GM23338 (cell line): ENCODE data around the gene TIPRL. TPM values are rescaled to one million over a fixed set of nuclear protein-coding genes. Genes with fewer than 3 reads are reported as not detected.

Experiments
- ATAC-seq: fragments of 200-7000 bp; cut with Tn5 transposase; 3 replicates; pipeline ENCODE4 v1.9.1; 2020
- DNase-seq: peaks from one replicate; pipeline ENCODE4 v3.0.0-alpha.2; 2015; ENCODE audit warnings: low spot score
- H2AFZ ChIP-seq: fragments of 200-600 bp; sonication (generic); 2 replicates; pipeline ENCODE4 v1.8.0; 2016; ENCODE audit warnings: antibody characterized with exemption, mild to moderate bottlenecking, moderate library complexity
- H3F3A ChIP-seq: fragments of 200-600 bp; sonication (generic); replicated peaks from 2 replicates; pipeline ENCODE4 v1.8.0; 2017; ENCODE audit warnings: antibody characterized with exemption, mixed run types, low read depth
- H3K27ac ChIP-seq: fragments of 200-600 bp; sonication (generic); 2 replicates; pipeline ENCODE4 v1.6.1; 2016; ENCODE audit warnings: low read depth
- H3K27me3 ChIP-seq: fragments of 200-600 bp; sonication (generic); 2 replicates; pipeline ENCODE4 v1.8.0; 2016; ENCODE audit warnings: mild to moderate bottlenecking, mixed run types, moderate library complexity; ENCODE audit not compliant: insufficient read depth
- H3K36me3 ChIP-seq: fragments of 200-600 bp; sonication (generic); 2 replicates; pipeline ENCODE4 v1.8.0; 2016; ENCODE audit warnings: mild to moderate bottlenecking; ENCODE audit not compliant: insufficient read depth
- H3K4me1 ChIP-seq: fragments of 200-600 bp; sonication (generic); 2 replicates; pipeline ENCODE4 v1.8.0; 2016; ENCODE audit warnings: mild to moderate bottlenecking, moderate library complexity; ENCODE audit not compliant: insufficient read depth
- H3K4me2 ChIP-seq: fragments of 200-600 bp; sonication (generic); 2 replicates; pipeline ENCODE4 v1.7.1; 2017; ENCODE audit warnings: mixed run types
- H3K4me3 ChIP-seq: fragments of 200-600 bp; sonication (generic); 2 replicates; pipeline ENCODE4 v1.6.1; 2016; ENCODE audit warnings: mixed run types
- H3K79me2 ChIP-seq: fragments of 200-600 bp; sonication (generic); replicated peaks from 2 replicates; pipeline ENCODE4 v1.8.0; 2017; ENCODE audit warnings: mild to moderate bottlenecking; ENCODE audit not compliant: insufficient read depth
- H3K9me2 ChIP-seq: fragments of 200-600 bp; sonication (generic); 2 replicates; pipeline ENCODE4 v1.8.0; 2017; ENCODE audit not compliant: insufficient read depth
- H4K20me1 ChIP-seq: fragments of 200-600 bp; sonication (generic); replicated peaks from 2 replicates; pipeline ENCODE4 v1.8.0; 2017; ENCODE audit warnings: mild to moderate bottlenecking; ENCODE audit not compliant: insufficient read depth
- H3K27ac Mint-ChIP-seq: 2 replicates; pipeline ENCODE4 v1.8.0; 2020; ENCODE audit warnings: inconsistent platforms, mild to moderate bottlenecking, moderate library complexity, mixed read lengths
- H3K27me3 Mint-ChIP-seq: 3 replicates; pipeline ENCODE4 v1.8.0; 2022; ENCODE audit warnings: low read depth, mild to moderate bottlenecking, moderate library complexity, mixed read lengths, inconsistent platforms; ENCODE audit not compliant: insufficient read depth, poor library complexity
- H3K36me3 Mint-ChIP-seq: 3 replicates; pipeline ENCODE4 v1.8.0; 2021; ENCODE audit warnings: low read depth, mild to moderate bottlenecking, inconsistent platforms, moderate library complexity, mixed read lengths
- H3K4me1 Mint-ChIP-seq: 3 replicates; pipeline ENCODE4 v1.8.0; 2020; ENCODE audit warnings: mild to moderate bottlenecking, inconsistent platforms, mixed read lengths
- H3K4me3 Mint-ChIP-seq: 3 replicates; pipeline ENCODE4 v1.8.0; 2021; ENCODE audit warnings: moderate library complexity, mild to moderate bottlenecking, inconsistent platforms, mixed read lengths
- H3K9me3 Mint-ChIP-seq: 3 replicates; pipeline ENCODE4 v1.8.0; 2020; ENCODE audit warnings: moderate library complexity, mild to moderate bottlenecking, inconsistent platforms, mixed read lengths
- EZH2 ChIP-seq: fragments of 200-600 bp; sonication (generic); IDR thresholded peaks from one replicate; pipeline ENCODE4 v1.8.0; 2017; ENCODE audit warnings: antibody characterized with exemption, mild to moderate bottlenecking, low read depth; ENCODE audit not compliant: unreplicated experiment
- EZH2phosphoT487 ChIP-seq: fragments of 200-600 bp; sonication (generic); IDR thresholded peaks from one replicate; pipeline ENCODE4 v1.8.1; 2018; ENCODE audit warnings: antibody characterized with exemption; ENCODE audit not compliant: unreplicated experiment
- JUNB ChIP-seq: IDR thresholded peaks from one replicate; pipeline ENCODE4 v1.6.1; 2016; ENCODE audit warnings: antibody characterized with exemption; ENCODE audit not compliant: unreplicated experiment
- NANOG ChIP-seq: IDR thresholded peaks from 2 replicates; pipeline ENCODE4 v1.6.1; 2016; ENCODE audit warnings: antibody characterized with exemption, borderline replicate concordance
- POLR2AphosphoS5 ChIP-seq: IDR thresholded peaks from 2 replicates; pipeline ENCODE4 v1.6.1; 2016; ENCODE audit warnings: antibody characterized with exemption, low read depth
- STAT1 ChIP-seq: IDR thresholded peaks from one replicate; pipeline ENCODE4 v1.6.1; 2016; ENCODE audit warnings: antibody characterized with exemption; ENCODE audit not compliant: unreplicated experiment
- ZNF114 ChIP-seq: fragments of 250-450 bp; sonication (Bioruptor Pico); IDR thresholded peaks from 2 replicates; pipeline ENCODE4 v1.5.0; 2020; ENCODE audit warnings: mild to moderate bottlenecking, moderate library complexity
- ZNF331 ChIP-seq: fragments of 250-450 bp; sonication (Bioruptor Pico); IDR thresholded peaks from 2 replicates; pipeline ENCODE4 v1.5.0; 2020; ENCODE audit warnings: low read depth, mild to moderate bottlenecking, moderate library complexity
- polyA plus RNA-seq: library from polyadenylated mRNA; unstranded; fragments of >200 nt; fragmentation: Nextera tagmentation; extraction: Ambion mirVana; gene quantifications from 2 replicates; pipeline ENCODE4 v1.2.1, GENCODE V29; 2016
- total RNA-seq: library from RNA; depleted of rRNA; stranded (reverse); fragments of >200 nt; shearing (Covaris generic); gene quantifications from 2 replicates; pipeline ENCODE4 v1.2.3, GENCODE V29; 2014
- TF ChIP-seq, protein P1 (sequence below): IDR thresholded peaks from one replicate; pipeline ENCODE4 v1.6.1; 2018; ENCODE audit warnings: antibody characterized with exemption; ENCODE audit not compliant: unreplicated experiment
- TF ChIP-seq, protein P2 (sequence below): IDR thresholded peaks from 2 replicates; pipeline ENCODE4 v1.6.1; 2016; ENCODE audit warnings: antibody characterized with exemption
- TF ChIP-seq, protein P3 (sequence below), 2 experiments: fragments of 200-600 bp in 1 of 2; sonication (generic) in 1 of 2; conservative IDR thresholded peaks; 2 replicates each; pipeline versions ENCODE4 v1.5.1 to v1.6.1; 2016 to 2017; ENCODE audit warnings: antibody characterized with exemption in 2 of 2, low read depth in 2 of 2, mild to moderate bottlenecking in 2 of 2, moderate library complexity in 1 of 2

The TIPRL gene
- total and polyA plus RNA-seq, 2 experiments from 2014 or later, result 15.9 to 32.0 TPM

DNA sequence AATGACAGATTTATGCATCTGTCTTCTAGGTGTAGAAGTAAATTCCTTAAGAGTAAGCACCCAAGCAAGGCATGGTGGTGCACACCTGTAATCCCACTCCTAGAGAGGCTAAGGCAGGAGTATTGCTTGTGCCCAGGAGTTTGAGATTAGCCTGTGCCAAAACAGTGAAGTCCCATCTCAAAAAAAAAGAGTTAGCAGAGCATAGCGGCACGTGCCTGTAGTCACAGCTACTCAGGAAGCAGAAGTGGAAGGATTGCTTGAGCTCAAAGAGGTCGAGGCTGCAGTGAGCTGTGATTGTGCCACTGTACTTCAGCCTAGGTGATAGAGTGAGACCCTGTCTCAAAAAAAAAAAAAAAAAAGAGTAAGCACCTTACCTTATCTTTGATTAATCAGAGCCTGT is 15.1 kb upstream of the TIPRL start (continued):
- TF ChIP-seq, protein P1, sequence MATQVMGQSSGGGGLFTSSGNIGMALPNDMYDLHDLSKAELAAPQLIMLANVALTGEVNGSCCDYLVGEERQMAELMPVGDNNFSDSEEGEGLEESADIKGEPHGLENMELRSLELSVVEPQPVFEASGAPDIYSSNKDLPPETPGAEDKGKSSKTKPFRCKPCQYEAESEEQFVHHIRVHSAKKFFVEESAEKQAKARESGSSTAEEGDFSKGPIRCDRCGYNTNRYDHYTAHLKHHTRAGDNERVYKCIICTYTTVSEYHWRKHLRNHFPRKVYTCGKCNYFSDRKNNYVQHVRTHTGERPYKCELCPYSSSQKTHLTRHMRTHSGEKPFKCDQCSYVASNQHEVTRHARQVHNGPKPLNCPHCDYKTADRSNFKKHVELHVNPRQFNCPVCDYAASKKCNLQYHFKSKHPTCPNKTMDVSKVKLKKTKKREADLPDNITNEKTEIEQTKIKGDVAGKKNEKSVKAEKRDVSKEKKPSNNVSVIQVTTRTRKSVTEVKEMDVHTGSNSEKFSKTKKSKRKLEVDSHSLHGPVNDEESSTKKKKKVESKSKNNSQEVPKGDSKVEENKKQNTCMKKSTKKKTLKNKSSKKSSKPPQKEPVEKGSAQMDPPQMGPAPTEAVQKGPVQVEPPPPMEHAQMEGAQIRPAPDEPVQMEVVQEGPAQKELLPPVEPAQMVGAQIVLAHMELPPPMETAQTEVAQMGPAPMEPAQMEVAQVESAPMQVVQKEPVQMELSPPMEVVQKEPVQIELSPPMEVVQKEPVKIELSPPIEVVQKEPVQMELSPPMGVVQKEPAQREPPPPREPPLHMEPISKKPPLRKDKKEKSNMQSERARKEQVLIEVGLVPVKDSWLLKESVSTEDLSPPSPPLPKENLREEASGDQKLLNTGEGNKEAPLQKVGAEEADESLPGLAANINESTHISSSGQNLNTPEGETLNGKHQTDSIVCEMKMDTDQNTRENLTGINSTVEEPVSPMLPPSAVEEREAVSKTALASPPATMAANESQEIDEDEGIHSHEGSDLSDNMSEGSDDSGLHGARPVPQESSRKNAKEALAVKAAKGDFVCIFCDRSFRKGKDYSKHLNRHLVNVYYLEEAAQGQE, result no peak
- no peak for TF ChIP-seq NANOG
- TF ChIP-seq STAT1, result no peak
- no peak for TF ChIP-seq POLR2AphosphoS5
- no peak for TF ChIP-seq EZH2
- no peak for TF ChIP-seq ZNF331
- TF ChIP-seq, protein P2, sequence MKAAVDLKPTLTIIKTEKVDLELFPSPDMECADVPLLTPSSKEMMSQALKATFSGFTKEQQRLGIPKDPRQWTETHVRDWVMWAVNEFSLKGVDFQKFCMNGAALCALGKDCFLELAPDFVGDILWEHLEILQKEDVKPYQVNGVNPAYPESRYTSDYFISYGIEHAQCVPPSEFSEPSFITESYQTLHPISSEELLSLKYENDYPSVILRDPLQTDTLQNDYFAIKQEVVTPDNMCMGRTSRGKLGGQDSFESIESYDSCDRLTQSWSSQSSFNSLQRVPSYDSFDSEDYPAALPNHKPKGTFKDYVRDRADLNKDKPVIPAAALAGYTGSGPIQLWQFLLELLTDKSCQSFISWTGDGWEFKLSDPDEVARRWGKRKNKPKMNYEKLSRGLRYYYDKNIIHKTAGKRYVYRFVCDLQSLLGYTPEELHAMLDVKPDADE, result no peak
- no peak for TF ChIP-seq JUNB
- TF ChIP-seq ZNF114, result no peak
- TF ChIP-seq EZH2phosphoT487, result no peak
- TF ChIP-seq, protein P3, sequence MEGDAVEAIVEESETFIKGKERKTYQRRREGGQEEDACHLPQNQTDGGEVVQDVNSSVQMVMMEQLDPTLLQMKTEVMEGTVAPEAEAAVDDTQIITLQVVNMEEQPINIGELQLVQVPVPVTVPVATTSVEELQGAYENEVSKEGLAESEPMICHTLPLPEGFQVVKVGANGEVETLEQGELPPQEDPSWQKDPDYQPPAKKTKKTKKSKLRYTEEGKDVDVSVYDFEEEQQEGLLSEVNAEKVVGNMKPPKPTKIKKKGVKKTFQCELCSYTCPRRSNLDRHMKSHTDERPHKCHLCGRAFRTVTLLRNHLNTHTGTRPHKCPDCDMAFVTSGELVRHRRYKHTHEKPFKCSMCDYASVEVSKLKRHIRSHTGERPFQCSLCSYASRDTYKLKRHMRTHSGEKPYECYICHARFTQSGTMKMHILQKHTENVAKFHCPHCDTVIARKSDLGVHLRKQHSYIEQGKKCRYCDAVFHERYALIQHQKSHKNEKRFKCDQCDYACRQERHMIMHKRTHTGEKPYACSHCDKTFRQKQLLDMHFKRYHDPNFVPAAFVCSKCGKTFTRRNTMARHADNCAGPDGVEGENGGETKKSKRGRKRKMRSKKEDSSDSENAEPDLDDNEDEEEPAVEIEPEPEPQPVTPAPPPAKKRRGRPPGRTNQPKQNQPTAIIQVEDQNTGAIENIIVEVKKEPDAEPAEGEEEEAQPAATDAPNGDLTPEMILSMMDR (conservative IDR thresholded peaks at IDR 0.05; ENCODE audit: low read depth in 2 of 2), result no peak

- Histone ChIP-seq H2AFZ (no peak overlapping the region), H3K9me2 (0 out of 2 replicates have a peak, but pooled peaks cover 3% of the 10 kb centered on the region), H3K27ac (no peak overlapping the region), H3K4me2 (no peak overlapping the region), H4K20me1 (no peaks in the 10 kb centered on the region), H3K4me1 (no peaks in the 10 kb centered on the region), H3K36me3 (no peaks in the 10 kb centered on the region), H3F3A (no peaks in the 10 kb centered on the region), H3K4me3 (no peak overlapping the region), H3K79me2 (no peaks in the 10 kb centered on the region), H3K27me3 (no peaks in the 10 kb centered on the region)
- H3K36me3 Mint-ChIP-seq, result no peaks in the 10 kb centered on the region; the same call in 2 of the 3 replicates
- ATAC-seq, result no peak
- H3K27me3 Mint-ChIP-seq, result peaks cover 4% of the 10 kb centered on the region
- TF ChIP-seq, protein P3 (conservative IDR thresholded peaks at IDR 0.05; ENCODE audit: low read depth in 2 of 2), result no peak
- no peak for TF ChIP-seq POLR2AphosphoS5
- TF ChIP-seq, protein P1, result no peak
- H3K27ac Mint-ChIP-seq, result no peak overlapping the region
- DNase-seq, result no peak
- no peaks in the 10 kb centered on the region for H3K4me1 Mint-ChIP-seq
- H3K4me3 Mint-ChIP-seq, result no peak overlapping the region
- peaks cover 2% of the 10 kb centered on the region; the same call in 1 of the 3 replicates for H3K9me3 Mint-ChIP-seq
These were observed 14.0 kb upstream of the TIPRL start for GRCh38 chr1:168164771-168165170.
